C4-2B (cell line): ENCODE measurements around the gene CTNNA3.

Experiments
- H3K27ac ChIP-seq: fragments of 450-650 bp; 2 replicates; pipeline ENCODE4 v1.5.1; 2017
- CTCF ChIP-seq: fragments of 450-650 bp; conservative IDR thresholded peaks from 2 replicates; pipeline ENCODE4 v1.5.1; 2017; ENCODE audit warnings: mild to moderate bottlenecking
- ZFX ChIP-seq: fragments of 450-650 bp; IDR thresholded peaks from 2 replicates; pipeline ENCODE4 v1.6.1; 2017

CTNNA3 gene

GRCh38 chr10:66916030-66916429 lies 780.0 kb downstream of the CTNNA3 start:
- no peak for TF ChIP-seq ZFX
- TF ChIP-seq CTCF, result no peak
- H3K27ac ChIP-seq, result no peak overlapping the region

GRCh38 chr10:66910671-66911070 lies 785.3 kb downstream of the CTNNA3 start:
- no peak for TF ChIP-seq CTCF
- no peak for TF ChIP-seq ZFX
- H3K27ac ChIP-seq, result no peak overlapping the region

- no peak for TF ChIP-seq CTCF
- no peak for TF ChIP-seq ZFX
- no peak overlapping the region for H3K27ac ChIP-seq
Measured at GRCh38 chr10:66892871-66893270, 803.1 kb downstream of the CTNNA3 start.

- H3K27ac ChIP-seq, result no peak overlapping the region
- TF ChIP-seq ZFX, result no peak
- TF ChIP-seq CTCF, result no peak
Measured at GRCh38 chr10:66888237-66888636, 807.8 kb downstream of the CTNNA3 start.

- TF ChIP-seq CTCF (no peak), ZFX (no peak)
- H3K27ac ChIP-seq, result no peak overlapping the region
Measured at GRCh38 chr10:66886848-66887247, 809.1 kb downstream of the CTNNA3 start.

GRCh38 chr10:66882271-66882670 lies 813.7 kb downstream of the CTNNA3 start:
- TF ChIP-seq CTCF (no peak), ZFX (no peak)
- H3K27ac ChIP-seq, result no peak overlapping the region

GRCh38 chr10:66881814-66882213 lies 814.2 kb downstream of the CTNNA3 start:
- TF ChIP-seq ZFX (no peak), CTCF (no peak)

GRCh38 chr10:66880826-66881225 lies 815.2 kb downstream of the CTNNA3 start:
- TF ChIP-seq CTCF (no peak), ZFX (no peak)

More at GRCh38 chr10:66881814-66882213, 814.2 kb downstream of the CTNNA3 start:
- H3K27ac ChIP-seq, result no peak overlapping the region

More at GRCh38 chr10:66880826-66881225, 815.2 kb downstream of the CTNNA3 start:
- H3K27ac ChIP-seq, result no peak overlapping the region
